ENCODE results near the gene CCNL2. TPM values are rescaled to one million over a fixed set of nuclear protein-coding genes. Genes with fewer than 3 reads are reported as not detected.
A peak's percentile ranks its signal among the peaks of the same experiment; 100 is the strongest.

CCNL2 gene
- total RNA-seq, 1 donor from 2014 or later: 46.1 TPM

GRCh38 chr1:1348420-1349255 lies 50.5 kb downstream of the CCNL2 start:
- TF ChIP-seq, protein P1, sequence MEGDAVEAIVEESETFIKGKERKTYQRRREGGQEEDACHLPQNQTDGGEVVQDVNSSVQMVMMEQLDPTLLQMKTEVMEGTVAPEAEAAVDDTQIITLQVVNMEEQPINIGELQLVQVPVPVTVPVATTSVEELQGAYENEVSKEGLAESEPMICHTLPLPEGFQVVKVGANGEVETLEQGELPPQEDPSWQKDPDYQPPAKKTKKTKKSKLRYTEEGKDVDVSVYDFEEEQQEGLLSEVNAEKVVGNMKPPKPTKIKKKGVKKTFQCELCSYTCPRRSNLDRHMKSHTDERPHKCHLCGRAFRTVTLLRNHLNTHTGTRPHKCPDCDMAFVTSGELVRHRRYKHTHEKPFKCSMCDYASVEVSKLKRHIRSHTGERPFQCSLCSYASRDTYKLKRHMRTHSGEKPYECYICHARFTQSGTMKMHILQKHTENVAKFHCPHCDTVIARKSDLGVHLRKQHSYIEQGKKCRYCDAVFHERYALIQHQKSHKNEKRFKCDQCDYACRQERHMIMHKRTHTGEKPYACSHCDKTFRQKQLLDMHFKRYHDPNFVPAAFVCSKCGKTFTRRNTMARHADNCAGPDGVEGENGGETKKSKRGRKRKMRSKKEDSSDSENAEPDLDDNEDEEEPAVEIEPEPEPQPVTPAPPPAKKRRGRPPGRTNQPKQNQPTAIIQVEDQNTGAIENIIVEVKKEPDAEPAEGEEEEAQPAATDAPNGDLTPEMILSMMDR (IDR thresholded peaks at IDR 0.05; ENCODE audit: borderline replicate concordance): no peak
- no peak for DNase-seq
- Histone ChIP-seq H3K36me3 (no peaks in the 10 kb centered on the region), H3K4me3 (peak overlapping the region; percentile 84), H3K4me1 (peaks cover 71% of the 10 kb centered on the region), H3K27ac (replicated peaks) (peak overlapping the region; percentile 91), H3K27me3 (ENCODE audit: low read depth) (peaks cover 14% of the 10 kb centered on the region), H3K9me3 (replicated peaks) (no peaks in the 10 kb centered on the region)
- intact Hi-C loops (cut with micrococcal nuclease): no loop called here

DNA sequence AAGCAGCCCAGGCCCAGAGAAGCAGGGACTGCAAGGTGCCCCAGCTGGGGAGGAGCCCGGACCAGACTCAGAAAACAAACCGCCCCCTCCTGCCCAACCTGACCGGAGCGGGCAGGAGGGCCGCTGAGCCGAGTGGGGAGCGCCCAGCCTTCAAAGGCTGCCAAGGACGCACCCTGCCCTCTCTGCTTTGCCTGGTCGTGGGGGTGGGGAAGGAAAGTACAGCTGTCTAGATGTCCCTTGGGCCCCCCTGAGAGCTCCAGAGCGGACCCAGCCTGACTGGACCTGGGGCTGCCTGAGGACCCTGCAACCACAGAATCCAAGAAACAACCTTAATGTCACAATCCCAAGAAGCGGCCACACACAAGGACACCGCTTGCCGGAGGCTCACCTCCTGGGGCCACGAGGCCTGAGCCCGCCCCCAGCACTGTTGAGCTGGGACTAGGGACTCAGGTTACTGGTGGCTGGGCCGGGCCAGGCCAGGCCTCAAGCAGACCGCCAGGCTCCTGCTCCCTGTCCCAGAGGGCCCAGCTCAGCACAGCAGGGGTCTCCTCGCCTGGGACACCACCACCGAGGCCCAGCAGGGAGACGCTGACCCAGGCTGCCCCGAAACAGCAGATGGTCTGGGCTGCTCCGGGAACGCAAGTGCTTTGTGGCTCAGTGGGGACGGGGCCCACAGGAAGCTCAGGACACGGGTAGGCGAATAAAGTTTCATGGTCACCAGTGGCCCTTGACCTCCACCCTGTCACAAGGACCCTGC lies 51.3 kb downstream of the CCNL2 start:
- peak overlapping the region; percentile 84 for H3K4me3 ChIP-seq
- peaks cover 6% of the 10 kb centered on the region for H3K27me3 ChIP-seq (ENCODE audit: low read depth)
- peak overlapping the region; percentile 91 for H3K27ac ChIP-seq (replicated peaks)
- TF ChIP-seq, protein P1 (IDR thresholded peaks at IDR 0.05; ENCODE audit: borderline replicate concordance): no peak
- intact Hi-C loops (cut with micrococcal nuclease): no loop called here
- DNase-seq: peak; percentile 46
- no peaks in the 10 kb centered on the region for H3K9me3 ChIP-seq (replicated peaks)
- peaks cover 66% of the 10 kb centered on the region for H3K4me1 ChIP-seq
- H3K36me3 ChIP-seq: no peaks in the 10 kb centered on the region

DNA sequence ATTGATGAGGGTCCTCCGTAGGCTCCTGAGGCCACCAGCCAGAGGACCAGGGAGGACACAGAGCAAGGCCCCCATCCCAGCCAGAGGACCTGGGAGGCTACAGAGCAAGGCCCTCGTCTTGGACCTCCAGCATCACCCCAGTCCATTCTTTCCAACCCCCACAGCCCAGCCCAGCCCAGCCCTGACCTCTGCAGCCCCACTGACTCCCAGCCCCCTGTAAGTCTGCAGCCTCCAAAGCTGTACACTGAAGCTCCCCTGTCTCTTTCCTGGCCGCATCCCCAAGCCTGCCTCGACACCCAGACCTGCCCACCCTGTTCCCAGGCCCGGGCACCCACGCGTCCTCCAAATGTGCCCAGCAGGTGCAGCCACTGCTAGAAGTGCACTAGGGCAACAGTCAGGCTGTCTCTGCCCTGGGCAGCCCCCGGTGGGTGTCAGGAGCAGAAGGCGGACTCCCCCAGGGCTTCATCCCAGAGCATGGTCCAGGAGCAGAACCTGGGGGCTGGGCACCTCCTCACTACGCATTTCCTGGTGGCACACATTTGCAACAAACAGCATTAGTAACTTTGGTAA lies 52.0 kb downstream of the CCNL2 start:
- no peaks in the 10 kb centered on the region for H3K36me3 ChIP-seq
- H3K4me1 ChIP-seq: peaks cover 59% of the 10 kb centered on the region
- peak overlapping the region; percentile 84 for H3K4me3 ChIP-seq
- DNase-seq: no peak
- peak overlapping the region; percentile 91 for H3K27ac ChIP-seq (replicated peaks)
- H3K9me3 ChIP-seq (replicated peaks): no peaks in the 10 kb centered on the region
- TF ChIP-seq, protein P1 (IDR thresholded peaks at IDR 0.05; ENCODE audit: borderline replicate concordance): no peak
- H3K27me3 ChIP-seq (ENCODE audit: low read depth): no peaks in the 10 kb centered on the region
- intact Hi-C loops (cut with micrococcal nuclease): no loop called here

DNA sequence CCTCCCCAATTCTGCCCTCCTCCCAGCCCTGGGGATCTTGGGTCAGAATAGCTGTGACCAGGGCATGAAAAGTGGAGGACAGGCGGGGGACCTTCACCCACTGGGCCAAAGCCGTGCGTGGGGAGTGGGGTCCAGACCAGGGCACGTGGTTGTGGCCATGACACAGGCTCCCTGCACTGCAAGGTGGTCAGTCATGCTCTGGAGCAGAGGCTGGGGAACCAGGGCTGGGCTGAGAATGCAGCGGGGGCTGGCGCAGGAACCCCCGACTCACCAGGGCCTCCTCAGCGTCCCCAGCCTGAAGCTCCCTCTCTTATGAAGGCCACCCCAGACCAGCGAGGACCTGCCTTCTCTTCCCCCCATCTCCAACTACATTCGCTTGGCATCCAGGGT lies 52.6 kb downstream of the CCNL2 start:
- Histone ChIP-seq H3K4me1 (peaks cover 53% of the 10 kb centered on the region), H3K4me3 (peak overlapping the region; percentile 84), H3K27ac (replicated peaks) (peak overlapping the region; percentile 91), H3K9me3 (replicated peaks) (no peaks in the 10 kb centered on the region), H3K27me3 (ENCODE audit: low read depth) (no peaks in the 10 kb centered on the region), H3K36me3 (peaks cover 5% of the 10 kb centered on the region)
- TF ChIP-seq, protein P1 (IDR thresholded peaks at IDR 0.05; ENCODE audit: borderline replicate concordance): no peak
- intact Hi-C loops (cut with micrococcal nuclease): no loop called here
- DNase-seq: no peak

GRCh38 chr1:1345860-1346500 lies 53.2 kb downstream of the CCNL2 start:
- intact Hi-C loops (cut with micrococcal nuclease): no loop called here
- H3K27ac ChIP-seq (replicated peaks): peak overlapping the region; percentile 91
- H3K4me1 ChIP-seq: peaks cover 51% of the 10 kb centered on the region
- TF ChIP-seq, protein P1 (IDR thresholded peaks at IDR 0.05; ENCODE audit: borderline replicate concordance): no peak
- no peak for DNase-seq
- H3K4me3 ChIP-seq: peak overlapping the region; percentile 84
- H3K27me3 ChIP-seq (ENCODE audit: low read depth): no peaks in the 10 kb centered on the region
- H3K36me3 ChIP-seq: peaks cover 10% of the 10 kb centered on the region
- no peaks in the 10 kb centered on the region for H3K9me3 ChIP-seq (replicated peaks)
